Kidney capillary endothelial cell (primary cell): ENCODE data around the gene DUSP9.

Source experiments
- DNase-seq: peaks from one replicate; pipeline ENCODE4 v3.0.0-alpha.2; 2018; ENCODE audit warnings: low spot score

Gene DUSP9

DNA sequence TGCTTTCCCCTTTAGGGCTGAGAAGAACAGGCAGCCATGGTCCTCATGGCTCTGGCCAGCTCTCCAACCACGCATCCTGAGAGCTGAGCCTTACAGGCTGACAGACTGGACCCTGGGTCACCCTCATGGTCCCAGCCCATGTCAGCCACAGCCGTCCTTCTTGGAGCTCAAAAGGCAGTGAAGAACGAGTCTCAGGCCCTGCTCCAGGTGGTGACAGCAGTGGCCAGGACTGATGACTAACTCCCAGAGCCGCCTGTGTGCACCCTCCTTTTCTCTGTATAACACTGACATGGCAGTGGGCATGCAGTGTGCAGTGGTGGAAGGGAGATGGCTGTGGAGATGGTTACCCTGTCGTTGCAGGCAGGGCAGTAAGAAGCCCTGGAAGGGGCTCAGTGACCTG is 10.3 kb upstream of the DUSP9 start:
- no peak for DNase-seq

DNA sequence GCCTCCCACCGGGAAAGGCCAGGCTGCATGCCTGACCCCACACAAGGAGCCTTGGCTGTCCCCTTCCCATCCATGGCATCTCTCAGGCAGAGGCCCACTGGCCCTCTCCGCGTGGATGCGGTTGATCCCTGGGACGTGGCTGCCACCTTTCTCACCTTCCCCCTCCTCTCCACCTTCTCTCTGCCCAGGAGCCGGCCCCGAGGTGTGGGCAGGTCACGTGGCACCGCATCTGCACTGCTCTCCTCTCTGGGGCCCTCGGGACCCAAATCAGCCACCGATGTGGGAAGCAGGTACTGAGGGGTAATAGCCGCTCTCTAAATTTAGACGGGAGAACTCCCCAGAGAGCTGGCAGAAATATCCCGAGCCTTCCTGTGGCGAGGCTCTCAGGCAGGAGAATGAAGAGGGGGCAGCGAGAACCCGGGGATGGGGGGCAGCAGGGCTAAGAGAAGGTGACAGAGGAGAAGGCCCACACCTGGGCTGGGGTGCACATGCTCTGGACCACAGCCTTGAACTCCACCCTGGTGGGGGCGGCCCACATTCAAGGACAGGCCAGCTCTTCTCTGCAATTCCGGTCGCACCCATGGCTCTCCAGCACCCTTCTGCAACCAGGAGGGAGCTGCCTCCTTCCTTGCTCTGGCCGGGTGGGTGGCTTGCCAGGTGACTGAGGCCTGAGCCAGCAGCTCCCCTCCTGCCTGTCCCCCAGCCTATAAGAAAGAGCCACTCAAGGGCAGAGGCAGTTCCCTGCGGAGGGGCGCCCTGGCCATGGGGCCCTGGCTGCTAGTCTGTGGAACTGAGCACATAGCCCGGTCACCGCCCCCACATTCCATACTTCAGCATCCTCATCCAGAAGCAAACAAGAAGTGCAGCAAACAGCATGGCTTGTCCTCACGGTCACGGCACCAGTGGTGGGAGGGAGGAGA is 9.6 kb upstream of the DUSP9 start:
- DNase-seq = no peak

DNA sequence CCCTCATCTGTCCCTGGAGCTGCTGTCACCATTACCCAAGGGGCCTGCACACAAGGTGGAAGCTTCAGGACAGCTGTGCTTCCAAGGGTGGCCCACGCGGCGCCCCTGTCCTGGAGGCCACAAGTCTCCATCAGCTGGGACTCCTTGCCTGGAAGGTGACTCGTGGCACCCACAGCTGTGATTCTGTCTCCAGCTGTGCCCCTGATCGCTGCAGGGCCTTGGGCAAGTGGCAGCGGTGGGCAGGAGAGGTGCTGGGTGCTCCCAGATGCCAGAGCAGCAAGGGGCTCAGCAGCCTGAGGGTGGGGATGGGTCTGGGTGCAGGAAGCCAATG is 9.0 kb upstream of the DUSP9 start:
- DNase-seq = no peak

DNA sequence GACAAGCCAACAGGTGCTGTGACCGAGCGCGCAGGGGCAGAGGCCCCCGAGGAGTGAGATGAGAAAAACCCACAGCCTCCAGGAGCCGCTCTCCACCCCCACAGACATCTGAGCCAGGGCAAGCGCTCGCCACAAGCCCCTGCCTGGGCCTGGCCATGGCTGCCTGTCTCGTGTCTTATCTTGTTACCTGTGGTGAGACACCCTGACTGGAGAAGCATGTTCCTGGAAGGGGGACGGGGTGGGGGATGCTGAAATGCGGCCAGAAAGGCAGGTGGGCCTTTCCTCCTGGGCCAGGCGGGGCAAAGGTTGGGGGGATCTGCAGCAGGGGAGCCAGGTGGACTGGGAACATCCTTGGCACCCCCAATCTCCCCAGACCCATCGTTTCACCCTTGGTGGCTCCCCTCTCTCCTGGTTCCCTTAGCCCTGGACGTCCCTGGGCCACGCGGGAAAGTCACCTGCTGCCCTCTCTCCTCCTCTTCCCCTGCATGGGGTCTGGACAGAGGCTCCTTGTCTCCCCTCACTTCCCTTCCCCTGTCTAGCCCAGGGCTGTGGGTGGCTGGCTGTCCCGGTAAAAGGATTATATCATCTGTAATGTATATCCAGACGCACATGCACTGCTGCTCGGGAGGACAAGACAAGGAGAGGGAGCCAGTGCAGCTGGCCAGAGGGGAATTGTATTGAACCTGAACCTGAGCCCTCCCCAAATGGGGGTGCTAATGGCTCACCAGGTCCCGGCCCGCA is 8.4 kb upstream of the DUSP9 start:
- no peak for DNase-seq

DNA sequence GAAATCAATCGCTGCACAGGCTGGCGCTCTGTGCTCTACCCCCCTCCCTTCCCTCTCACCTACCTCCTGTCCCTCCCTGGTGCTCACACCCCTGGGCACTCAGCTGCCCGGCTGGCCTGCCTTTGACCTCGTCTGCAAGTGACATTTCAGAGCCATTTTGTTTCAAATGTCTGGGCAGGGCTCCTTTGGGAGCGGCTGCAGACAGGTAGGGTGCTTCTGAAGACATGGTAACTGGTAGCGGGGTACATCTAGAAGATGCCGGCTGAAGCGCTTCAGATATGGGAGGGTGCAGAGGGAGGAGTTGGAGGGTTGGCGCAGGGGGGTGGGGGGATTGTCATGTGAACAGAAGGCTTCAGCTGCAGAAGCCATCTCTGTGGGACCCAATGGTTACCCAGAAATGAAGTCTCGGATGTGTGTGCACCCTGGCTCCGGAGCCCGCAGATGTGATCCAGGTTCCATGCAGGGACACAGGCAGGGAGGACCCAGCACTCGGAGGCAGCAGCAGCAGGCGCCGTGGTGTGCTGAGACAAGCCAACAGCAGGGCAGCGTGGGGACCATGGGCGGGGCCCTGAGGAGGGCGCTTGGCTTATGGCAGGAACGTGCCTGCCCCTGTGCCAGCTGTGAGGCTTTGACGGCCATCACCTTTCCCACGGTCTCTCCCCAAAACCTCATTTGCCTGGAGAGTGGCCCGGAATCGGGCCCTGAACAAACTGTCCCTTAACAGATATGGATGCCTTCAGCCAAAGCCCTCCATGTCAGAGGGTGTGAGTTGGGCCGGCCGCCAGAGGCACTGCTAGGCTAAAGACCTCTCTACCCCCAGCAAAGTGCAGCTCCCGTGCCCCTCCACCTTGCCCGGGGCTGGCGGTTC is 7.6 kb upstream of the DUSP9 start:
- DNase-seq = no peak

DNA sequence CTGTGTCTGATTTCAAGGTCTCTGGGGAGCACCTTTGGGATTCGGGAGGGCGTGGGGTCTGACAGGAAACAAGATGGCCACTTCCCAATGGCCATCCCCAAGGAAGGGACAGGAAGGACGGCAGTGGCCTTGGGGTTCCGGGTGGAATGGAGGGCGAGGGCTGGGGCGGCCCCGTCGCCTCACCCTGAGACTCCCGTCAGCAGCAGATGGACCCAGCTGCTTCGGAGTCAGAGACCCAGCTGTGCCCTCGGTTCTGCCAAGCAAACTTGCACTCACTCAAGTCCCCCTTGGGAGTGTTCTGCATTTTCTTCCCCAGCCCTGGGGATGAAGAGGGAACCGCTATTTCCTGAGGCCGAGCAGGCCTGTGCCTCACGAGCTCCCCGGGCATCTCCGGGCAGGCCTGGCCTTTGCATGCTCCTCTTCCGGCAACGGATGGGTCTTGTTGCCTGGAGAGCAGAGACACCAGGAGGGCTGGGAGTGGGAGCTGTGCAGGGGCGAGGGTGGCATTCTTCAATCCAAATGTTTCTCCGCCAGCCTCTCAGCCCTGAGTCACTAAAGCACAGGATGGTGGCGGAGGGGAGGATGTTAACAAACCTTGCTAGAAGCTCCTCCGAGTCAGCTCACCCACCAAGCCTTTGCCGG is 6.8 kb upstream of the DUSP9 start:
- DNase-seq = no peak

DNA sequence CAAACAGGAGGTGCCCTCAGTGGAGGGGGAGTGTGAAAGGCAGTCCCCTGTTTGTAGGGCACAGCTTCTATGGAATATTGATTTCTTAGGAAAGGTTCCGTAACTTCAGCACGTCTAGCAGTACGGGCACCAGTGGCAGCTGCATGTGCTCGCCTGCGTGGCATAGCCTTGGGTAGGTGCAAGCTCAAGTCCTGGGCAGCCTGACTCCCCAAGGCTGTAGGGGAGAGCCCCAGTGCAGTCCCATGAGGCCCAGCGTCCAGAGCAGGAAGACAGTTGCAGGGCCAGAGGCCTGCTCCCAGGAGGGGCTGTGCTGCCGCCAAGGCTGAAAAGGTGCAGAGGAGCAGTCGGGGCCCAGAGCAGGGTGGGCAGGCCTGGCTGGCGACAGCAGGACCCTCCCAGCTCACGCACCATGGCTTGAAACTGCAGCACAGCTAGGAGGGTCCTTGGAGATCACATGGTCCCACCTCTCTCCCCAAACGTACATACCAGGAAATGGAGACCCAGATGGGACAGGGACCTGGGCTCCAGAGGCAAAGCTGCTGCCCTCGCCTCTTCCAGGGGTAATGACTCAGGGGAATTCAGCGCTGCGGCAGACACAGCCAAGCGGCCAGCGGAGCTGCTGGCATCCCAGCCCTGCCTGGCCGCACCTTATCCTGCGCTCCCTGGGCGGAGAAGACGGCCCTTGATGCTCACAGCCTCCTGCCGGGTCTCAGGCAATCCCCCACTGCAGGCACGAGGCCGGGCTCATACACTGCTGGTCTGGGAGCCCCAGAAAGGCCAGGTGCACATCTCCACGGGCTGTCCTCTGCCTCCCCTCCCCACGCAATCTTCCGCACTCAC is 6.0 kb upstream of the DUSP9 start:
- no peak for DNase-seq

DNA sequence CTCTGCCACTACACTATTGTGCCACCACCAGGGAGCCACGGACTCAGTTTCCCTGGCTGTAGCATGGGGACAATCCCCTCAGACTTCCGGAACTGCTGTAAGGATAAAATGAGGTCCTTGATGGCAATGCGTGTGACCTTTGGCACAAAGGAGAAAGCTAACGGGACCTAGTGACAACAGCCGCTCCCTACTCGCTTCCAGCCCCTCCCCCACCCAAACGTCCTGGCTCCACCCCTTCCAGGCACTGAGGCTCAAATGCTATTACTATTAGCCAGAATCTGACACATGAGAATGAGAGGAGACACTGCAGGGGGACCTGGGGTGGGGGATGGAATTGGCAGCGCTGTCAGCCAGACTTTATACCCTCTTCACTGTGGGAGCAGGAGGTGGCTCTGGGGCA is 5.4 kb upstream of the DUSP9 start:
- DNase-seq = no peak

DNA sequence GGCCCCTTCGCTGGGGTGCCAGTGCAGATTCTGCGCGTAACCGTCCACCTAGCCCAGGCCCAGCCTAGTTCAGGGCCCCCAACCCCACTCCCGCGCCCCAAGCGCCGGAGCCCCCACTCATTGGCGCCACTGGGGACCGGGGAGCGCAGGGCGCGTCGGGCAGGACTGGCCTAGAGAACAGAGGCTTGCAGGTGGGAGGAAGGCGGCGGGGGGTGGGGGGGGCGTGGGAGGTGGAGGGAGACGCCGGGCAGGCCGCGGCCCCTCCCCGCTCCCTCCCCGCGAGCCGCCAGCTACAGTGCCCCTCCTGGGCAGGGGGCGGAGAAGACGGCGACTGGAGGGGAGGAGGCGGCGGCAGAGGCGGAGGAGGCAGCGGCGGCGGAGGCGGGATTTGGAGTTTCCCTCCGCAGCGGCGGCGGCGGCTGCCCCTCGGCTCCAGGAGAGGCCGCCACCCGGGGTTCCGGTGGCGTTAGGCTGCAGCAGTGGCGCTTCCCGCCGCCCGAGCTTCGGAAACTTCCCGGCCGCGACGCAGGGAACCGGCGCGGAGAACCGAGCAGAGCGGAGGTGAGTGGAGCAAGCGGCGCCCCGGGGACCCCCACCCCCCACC is 4.8 kb upstream of the DUSP9 start:
- no peak for DNase-seq

DNA sequence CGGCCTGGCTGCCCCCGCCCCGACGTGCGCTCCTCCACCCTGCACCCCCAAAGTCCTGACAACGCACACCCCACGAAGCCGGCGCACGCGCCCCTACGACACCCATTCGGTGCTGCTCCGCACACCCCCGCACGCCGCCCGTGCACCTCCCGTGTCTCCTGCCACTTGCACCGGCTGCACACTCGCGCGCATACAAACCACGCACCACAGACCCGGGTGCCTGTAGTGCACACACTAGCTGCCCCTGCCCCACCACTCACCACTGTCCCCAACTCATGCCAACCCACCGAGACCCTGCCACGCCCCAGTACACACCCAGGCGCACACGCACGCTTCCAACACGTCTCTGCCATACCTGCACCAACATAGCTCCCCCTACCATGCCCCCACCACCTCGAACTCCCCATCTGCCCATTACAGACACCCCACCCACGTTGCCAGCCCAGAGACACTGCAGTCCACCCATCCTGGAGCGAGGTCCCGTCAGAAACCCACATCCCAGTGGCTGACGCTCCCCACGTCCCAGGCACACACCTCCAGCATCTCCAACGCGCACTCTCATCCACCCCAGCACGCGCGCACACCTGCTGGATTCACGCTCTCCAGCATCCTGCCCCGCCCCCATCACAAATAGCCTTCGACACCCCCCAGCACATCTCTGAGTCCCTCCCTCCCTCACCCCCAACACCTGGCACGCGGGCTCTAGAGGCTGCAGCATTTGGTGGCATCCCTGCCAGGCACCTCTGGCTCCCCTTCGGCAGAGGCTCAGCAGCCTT is 4.2 kb upstream of the DUSP9 start:
- DNase-seq = no peak

DNA sequence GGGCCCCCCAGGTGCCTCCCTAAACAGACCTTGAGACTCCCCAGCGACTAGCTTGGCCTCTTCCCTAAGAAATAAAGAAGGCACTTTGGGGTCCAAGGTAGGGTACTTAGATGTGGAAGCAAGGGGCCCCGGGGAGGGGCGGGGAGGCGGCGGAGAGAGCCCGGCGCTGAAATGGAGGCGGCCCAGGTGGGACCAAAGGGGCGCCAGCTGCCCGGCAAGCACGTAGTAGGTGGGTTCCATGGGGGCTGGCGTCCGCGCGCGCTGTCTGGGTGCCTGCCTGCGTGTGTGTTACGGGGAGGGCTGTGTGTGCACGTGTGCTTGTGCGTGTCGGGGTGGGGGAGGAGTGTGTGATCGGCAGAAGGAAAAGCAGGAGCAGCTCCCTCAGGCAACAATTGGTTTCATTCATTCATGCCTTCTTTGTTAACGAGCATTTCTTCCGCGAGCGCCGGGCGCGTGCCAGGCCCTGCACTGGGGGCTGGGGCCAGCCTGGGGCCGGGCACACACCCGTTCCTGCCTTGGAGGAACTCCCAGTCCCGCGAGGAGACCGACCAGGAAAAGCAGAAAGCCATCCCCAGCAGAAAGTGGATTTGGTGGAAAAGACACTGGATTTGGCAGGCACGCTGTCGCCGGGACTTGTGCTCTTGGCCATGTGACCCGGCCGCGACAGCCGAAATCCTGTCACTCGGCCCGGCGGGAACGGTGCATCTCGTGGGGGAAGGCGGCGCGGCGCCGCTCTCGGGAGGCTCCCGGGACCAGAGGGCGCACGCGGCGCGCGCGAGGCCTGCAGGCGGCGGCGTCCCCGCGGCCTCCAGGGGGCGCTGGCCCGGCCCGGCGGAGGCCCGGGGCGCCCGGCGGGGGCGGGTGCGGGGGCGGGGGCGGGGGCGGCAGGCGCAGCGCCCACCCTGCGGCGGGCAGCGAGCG is 3.3 kb upstream of the DUSP9 start:
- DNase-seq = no peak

DNA sequence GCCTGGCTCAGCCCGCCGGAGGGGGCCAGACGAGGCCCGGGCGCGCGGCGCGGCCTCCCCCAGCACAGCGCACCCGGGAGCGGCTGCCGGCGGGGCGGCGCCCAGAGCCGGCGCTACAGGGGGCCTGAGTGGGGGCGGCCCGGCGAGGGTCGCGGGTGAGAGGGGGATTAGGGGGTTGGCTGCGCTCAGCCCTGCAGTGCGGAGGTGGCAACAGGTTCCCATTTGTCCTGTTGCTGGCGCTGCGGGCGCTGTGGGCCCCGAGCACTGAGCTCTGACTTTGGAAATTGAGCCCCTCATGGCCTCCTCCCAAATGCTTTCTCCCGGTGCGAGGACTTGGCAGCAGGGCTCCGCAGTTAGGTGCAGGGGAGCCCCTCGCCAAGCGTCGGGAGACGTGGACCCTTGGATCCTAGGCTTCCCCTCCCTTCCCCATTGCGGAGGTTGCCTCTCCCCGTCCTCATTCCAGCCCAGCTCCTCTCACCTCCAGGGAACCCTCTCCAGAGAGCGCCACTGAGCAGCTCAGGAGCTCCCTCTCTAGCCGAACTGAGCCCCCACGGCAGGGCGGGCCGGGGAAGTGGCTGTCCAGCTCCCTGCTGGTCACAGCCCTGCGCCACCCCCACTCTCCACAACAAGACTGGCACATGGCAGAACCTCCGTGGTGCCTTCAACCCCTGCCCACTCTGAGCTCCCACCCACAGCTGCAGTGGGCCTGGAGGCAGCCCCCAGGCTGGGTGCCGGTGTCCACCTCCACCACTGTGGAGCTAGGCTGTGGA is 2.5 kb upstream of the DUSP9 start:
- no peak for DNase-seq

DNA sequence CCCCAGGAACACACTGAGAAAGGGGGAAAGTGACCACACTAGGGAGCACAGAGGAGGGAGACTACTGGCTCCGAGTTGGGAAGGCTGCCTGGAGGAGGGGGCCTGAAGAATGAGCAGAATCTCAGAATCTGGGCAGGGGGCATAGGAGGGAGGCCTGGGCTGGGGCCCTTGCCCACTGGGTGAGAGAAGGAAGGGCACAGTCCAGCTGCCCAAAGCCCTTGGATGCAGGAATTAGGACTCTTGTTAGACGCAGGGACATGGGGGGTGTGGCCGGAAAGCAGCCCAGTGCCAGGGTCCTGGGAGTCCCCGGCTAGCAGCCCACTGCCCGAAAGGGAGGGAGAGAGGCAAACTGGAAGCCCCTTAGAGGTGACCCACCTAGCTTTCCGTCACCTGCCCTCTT is 1.9 kb upstream of the DUSP9 start:
- no peak for DNase-seq

DNA sequence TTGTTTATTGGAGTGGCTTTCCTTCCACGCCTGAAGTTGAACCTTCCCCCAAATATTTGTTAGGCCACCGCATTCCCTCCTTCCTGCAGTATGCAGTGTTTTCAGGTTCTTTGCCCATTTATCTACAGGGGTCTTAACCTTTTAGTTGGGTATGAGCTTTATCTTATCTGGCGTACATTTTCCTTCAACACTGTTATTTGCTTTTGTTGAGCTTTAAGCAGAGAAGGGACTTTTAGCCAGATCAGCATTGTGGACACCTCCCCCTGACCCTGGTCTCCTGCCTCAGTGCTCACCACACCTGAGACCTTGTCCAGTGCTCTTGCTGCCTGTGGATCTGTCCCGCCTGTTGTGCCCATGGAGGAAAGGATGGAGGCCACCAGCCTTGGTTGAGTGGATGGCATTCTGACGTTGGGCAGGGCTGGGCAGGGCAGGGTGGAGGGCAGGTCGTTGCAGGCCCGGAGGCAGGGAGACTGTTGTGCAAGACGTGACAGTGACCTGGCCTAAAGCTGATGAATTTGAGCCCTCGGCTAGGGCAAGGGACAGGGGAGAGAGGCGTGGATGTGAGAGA is 998 bp upstream of the DUSP9 start:
- no peak for DNase-seq

DNA sequence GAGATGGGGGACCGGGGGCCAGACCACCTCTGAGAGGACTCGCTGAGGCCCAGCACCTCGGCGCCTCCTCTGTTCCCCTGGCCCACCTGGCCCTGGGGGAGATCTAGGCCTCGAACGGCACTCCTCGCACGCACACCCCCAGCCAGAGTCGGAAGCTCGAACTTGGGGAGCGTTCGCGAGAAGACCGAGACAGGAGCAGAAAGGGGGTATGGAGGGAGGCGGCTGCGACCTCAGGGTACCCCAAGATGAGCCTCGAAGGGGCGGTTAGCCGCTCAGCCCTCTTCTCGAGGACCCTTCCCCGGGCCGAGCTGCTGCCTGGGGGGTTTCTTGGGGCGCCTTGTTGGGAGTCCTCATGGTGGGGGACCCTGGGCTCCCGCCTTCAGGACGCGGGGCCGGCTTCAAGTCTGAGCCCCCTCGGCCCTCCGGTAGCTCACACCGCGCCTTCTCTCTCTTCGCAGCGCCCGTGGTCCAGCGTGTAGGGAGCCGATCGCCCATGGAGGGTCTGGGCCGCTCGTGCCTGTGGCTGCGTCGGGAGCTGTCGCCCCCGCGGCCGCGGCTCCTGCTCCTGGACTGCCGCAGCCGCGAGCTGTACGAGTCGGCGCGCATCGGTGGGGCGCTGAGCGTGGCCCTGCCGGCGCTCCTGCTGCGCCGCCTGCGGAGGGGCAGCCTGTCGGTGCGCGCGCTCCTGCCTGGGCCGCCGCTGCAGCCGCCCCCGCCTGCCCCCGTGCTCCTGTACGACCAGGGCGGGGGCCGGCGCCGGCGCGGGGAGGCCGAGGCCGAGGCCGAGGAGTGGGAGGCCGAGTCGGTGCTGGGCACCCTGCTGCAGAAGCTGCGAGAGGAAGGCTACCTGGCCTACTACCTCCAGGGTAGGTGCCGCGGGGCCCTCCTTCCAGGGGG is 706 bp downstream of the DUSP9 start:
- DNase-seq = no peak

DNA sequence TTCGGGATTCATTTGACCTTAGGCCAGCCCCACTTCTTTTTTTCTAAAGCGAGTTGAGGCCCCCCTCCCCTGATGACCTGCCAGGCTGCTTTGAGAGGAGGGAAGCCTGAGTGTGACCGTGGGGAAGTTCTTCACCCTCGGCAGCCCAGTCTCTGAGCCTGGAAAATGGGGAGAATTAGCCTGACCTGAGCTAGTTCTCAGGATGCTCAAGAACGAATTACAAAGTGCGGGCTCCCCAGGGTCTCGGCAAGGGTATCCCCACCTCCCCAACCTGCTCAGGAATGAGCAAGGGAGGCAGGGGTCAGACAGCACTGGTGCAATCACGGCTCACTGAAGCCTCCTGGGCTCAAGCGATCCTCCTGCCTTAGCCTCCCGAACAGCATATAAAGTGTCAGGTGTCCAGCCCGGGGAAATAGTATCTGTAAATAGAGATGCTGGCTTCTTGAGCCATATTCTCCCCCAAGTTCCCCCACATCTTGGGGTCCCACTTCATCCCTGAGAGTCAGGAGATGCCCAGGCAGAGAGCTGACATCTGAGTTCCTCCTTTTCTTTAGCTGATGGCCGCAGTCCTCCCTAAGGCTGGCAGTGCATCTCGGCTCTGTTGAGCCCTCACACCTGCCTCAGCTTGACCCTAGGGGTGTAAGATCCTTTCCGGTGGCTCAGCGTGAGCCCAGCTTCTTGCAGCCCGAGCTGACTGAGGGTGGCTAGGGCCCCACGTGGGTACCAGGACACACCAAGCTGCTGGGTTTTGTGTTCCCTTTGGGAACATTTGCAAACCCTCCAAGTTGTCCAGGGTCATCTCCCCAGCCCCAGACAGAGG is 1.6 kb downstream of the DUSP9 start:
- DNase-seq = no peak
